Transverse colon (tissue), 4 donors: ENCODE measurements around the gene LIME1. TPM values are rescaled to one million over a fixed set of nuclear protein-coding genes. Genes with fewer than 3 reads are reported as not detected.

Experiments used
- DNase-seq: peaks from one replicate; pipeline ENCODE4 v3.0.0-alpha.2; 2019
- H3K27ac ChIP-seq, 4 donors: fragments of 200-600 bp; sonication (generic); 2 replicates each; pipeline ENCODE4 v1.5.1; 2016 to 2018; ENCODE audit warnings: inconsistent platforms in 4 of 4
- H3K27me3 ChIP-seq: fragments of 200-600 bp; sonication (generic); 2 replicates; pipeline ENCODE4 v1.5.1; 2017; ENCODE audit warnings: inconsistent platforms
- H3K36me3 ChIP-seq, 4 donors: fragments of 200-600 bp; sonication (generic); 2 replicates each; pipeline ENCODE4 v1.5.1; 2017 to 2019; ENCODE audit warnings: inconsistent platforms in 4 of 4
- H3K4me1 ChIP-seq, 4 donors: fragments of 200-600 bp; sonication (generic); 2 replicates each; pipeline ENCODE4 v1.5.1; 2017 to 2020; ENCODE audit warnings: inconsistent platforms in 4 of 4
- H3K4me3 ChIP-seq, 4 donors: fragments of 200-600 bp; sonication (generic); 1 replicate in 1 of 4; 2 replicates in 3 of 4; pipeline versions ENCODE4 v1.5.1 to v1.6.1; 2017 to 2019; ENCODE audit warnings: inconsistent platforms in 4 of 4
- H3K9me3 ChIP-seq, 2 donors: fragments of 200-600 bp; sonication (generic); 2 replicates each; pipeline ENCODE4 v1.5.1; 2017 to 2019; ENCODE audit warnings: inconsistent platforms in 2 of 2
- EP300 ChIP-seq: sonication (generic); formaldehyde crosslinking; IDR thresholded peaks from one replicate; pipeline ENCODE4 v1.6.1; 2017; ENCODE audit warnings: antibody characterized with exemption, low read depth
- POLR2A ChIP-seq: fragments of 450-650 bp; IDR thresholded peaks from one replicate; pipeline ENCODE4 v1.6.1; 2016; ENCODE audit warnings: antibody characterized with exemption, mild to moderate bottlenecking, moderate library complexity
- POLR2AphosphoS5 ChIP-seq, 3 donors: sonication (generic); formaldehyde crosslinking; IDR thresholded peaks; one replicate each; pipeline ENCODE4 v1.6.1; 2016; ENCODE audit warnings: antibody characterized with exemption in 3 of 3
- WGBS, 2 donors: methylation state at CpG; one replicate each; pipeline ENCODE4 v1.1.5; 2018; ENCODE audit warnings: low coverage in 1 of 2; 5-methylcytosine and 5-hydroxymethylcytosine counted together
- in situ Hi-C, 4 donors: fragments of 200-750 bp; cut with MboI; loops; one replicate each; pipeline versions ENCODE4 v1.15.0 to v1.15.1; 2017; ENCODE audit warnings: low sequenced_read_pairs in 3 of 4, low pct_ligation_motif_present in 1 of 4, low pct_unique_long_range_greater_than_20kb in 1 of 4
- intact Hi-C: fragments of 100-400 bp; cut with DNase I; formaldehyde crosslinking; loops from one replicate; pipeline ENCODE4 v1.15.1; 2023; ENCODE audit warnings: low total_unique reads
- total RNA-seq, 4 donors: library from RNA; depleted of rRNA; stranded (reverse); fragments of >200 nt; gene quantifications; one replicate each; pipeline ENCODE4 v1.1.0, GENCODE V29; 2016
- TF ChIP-seq, protein P1 (sequence below), 5 experiments: fragments of 200-600 bp in 3 of 5; fragments of 450-650 bp in 2 of 5; sonication (generic) in 3 of 5; IDR thresholded peaks; 1 replicate in 2 of 5; 2 replicates in 3 of 5; pipeline ENCODE4 v1.5.1; 2016 to 2017; ENCODE audit warnings: antibody characterized with exemption in 5 of 5, inconsistent platforms in 3 of 5, mild to moderate bottlenecking in 2 of 5, moderate library complexity in 1 of 5

The LIME1 gene
- total RNA-seq, 4 donors from 2014 or later: 24.4 to 91.1 (median 44.0) TPM

DNA sequence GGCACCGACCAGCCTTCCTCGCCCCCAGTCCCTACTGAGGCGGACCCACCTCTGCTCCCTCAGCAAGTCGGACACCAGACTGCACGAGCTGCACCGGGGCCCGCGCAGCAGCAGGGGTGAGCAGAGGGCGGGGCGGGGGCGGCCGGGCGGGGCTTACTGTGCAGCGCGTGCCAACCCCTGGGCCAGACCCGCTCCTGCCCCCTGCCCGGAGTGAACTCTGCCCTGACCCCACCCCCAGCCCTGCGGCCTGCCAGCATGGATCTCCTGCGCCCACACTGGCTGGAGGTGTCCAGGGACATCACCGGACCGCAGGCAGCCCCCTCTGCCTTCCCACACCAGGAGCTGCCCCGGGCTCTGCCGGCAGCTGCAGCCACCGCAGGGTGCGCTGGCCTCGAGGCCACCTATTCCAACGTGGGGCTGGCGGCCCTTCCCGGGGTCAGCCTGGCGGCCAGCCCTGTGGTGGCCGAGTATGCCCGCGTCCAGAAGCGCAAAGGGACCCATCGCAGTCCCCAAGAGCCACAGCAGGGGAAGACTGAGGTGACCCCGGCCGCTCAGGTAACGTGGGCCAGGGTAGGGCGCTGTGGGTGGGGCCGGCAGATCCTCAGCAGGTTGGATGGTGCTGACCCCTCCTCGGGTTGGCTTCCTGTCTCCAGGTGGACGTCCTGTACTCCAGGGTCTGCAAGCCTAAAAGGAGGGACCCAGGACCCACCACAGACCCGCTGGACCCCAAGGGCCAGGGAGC, 1.7 kb downstream of the LIME1 start:
- peak; percentile 52 for DNase-seq
- in situ Hi-C loops: no loop called here
- TF ChIP-seq EP300: no peak
- TF ChIP-seq POLR2A: no peak
- TF ChIP-seq, protein P1, sequence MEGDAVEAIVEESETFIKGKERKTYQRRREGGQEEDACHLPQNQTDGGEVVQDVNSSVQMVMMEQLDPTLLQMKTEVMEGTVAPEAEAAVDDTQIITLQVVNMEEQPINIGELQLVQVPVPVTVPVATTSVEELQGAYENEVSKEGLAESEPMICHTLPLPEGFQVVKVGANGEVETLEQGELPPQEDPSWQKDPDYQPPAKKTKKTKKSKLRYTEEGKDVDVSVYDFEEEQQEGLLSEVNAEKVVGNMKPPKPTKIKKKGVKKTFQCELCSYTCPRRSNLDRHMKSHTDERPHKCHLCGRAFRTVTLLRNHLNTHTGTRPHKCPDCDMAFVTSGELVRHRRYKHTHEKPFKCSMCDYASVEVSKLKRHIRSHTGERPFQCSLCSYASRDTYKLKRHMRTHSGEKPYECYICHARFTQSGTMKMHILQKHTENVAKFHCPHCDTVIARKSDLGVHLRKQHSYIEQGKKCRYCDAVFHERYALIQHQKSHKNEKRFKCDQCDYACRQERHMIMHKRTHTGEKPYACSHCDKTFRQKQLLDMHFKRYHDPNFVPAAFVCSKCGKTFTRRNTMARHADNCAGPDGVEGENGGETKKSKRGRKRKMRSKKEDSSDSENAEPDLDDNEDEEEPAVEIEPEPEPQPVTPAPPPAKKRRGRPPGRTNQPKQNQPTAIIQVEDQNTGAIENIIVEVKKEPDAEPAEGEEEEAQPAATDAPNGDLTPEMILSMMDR (IDR thresholded peaks at IDR 0.05): no peak
- TF ChIP-seq POLR2AphosphoS5 (IDR thresholded peaks at IDR 0.05): no peak
- H3K27ac ChIP-seq: peak overlapping the region; percentile 77 to 93 (median 87)
- WGBS, 2 donors: 15% methylated on average over 28 of the region's 43 CpGs; no CpG with 5 or more reads in 1 of the 2 donors
- H3K4me3 ChIP-seq: peak overlapping the region; percentile 9 to 52 (median 26)
- intact Hi-C loops: no loop called here
- H3K36me3 ChIP-seq: no peaks in the 10 kb centered on the region
- no peaks in the 10 kb centered on the region for H3K27me3 ChIP-seq
- H3K9me3 ChIP-seq: no peaks in the 10 kb centered on the region
- peaks cover 39 to 56% (median 48%) of the 10 kb centered on the region in 4 donors for H3K4me1 ChIP-seq

DNA sequence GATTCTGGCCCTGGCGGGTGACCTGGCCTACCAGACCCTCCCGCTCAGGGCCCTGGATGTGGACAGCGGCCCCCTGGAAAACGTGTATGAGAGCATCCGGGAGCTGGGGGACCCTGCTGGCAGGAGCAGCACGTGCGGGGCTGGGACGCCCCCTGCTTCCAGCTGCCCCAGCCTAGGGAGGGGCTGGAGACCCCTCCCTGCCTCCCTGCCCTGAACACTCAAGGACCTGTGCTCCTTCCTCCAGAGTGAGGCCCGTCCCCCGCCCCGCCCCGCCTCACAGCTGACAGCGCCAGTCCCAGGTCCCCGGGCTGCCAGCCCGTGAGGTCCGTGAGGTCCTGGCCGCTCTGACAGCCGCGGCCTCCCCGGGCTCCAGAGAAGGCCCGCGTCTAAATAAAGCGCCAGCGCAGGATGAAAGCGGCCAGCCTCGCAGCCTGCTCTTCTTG, 2.2 kb downstream of the LIME1 start:
- no peaks in the 10 kb centered on the region for H3K9me3 ChIP-seq
- intact Hi-C loops (no loop called here), in situ Hi-C loops (no loop called here)
- peaks cover 39 to 56% (median 48%) of the 10 kb centered on the region in 4 donors for H3K4me1 ChIP-seq
- TF ChIP-seq POLR2A: peak; percentile 7
- TF ChIP-seq, protein P1 (IDR thresholded peaks at IDR 0.05): no peak
- 30% methylated on average over 25 of the region's 26 CpGs; no CpG with 5 or more reads in 1 of the 2 donors for WGBS, 2 donors
- peak overlapping the region; percentile 30 to 52 (median 43) for H3K4me3 ChIP-seq
- peak; percentile 80 for DNase-seq
- no peaks in the 10 kb centered on the region for H3K36me3 ChIP-seq
- H3K27ac ChIP-seq: peak overlapping the region; percentile 77 to 93 (median 87)
- H3K27me3 ChIP-seq: no peaks in the 10 kb centered on the region

DNA sequence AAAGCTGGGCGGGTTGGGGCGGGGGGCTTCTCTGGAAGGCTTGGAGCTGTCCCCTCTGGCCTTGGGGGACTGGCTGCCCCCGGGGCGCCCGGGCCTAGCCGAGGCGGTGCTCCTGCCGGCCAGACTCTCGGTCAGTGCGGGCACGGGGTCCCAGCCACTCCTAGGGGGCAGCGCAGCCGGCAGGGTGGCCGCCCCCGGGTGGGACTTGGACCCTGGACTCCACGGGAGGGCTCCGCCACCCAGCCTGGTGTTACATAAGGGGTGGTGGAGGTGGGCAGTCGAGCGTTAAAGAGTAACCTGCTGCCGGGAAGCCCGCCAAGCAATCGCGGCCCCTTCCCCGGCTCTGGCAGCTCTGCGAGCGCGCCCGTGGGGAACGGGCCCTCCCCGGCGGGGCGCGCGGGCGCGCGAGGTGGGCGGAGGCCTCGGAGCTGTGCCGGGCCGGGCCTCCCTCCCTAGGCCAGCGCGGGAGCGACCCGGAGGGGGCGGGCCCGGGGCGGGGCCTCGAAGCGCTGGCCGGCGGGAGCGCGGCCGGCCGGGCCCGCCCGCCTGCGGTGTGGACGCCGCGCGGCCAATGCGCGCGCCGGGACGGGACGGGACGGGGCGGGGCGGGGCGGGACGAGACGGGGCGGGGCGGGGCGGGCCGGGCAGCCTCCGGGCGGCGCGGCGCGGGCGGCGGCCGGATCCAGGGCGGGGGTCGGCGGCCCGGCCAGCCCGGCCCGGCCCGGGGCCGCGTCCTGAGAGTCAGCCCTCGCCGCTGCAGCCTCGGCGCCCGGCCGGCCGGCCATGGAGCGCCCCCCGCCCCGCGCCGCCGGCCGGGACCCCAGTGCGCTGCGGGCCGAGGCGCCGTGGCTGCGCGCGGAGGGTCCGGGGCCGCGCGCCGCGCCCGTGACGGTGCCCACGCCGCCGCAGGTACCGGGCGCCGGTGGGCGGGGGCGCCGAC, 2.9 kb downstream of the LIME1 start, which contains the start of gene SLC2A4RG:
Gene SLC2A4RG (plus strand): TSS at position 647 of the 940 bp plus-strand sequence. CDS start 137 bp downstream, at position 784.
- Histone ChIP-seq H3K9me3 (no peaks in the 10 kb centered on the region), H3K36me3 (no peaks in the 10 kb centered on the region), H3K4me3 (peak within 1 kb of the TSS; percentile 37 to 72 (median 53)), H3K27ac (peak within 1 kb of the TSS; percentile 89 to 98 (median 92)), H3K4me1 (peaks cover 39 to 56% (median 48%) of the 10 kb centered on the region in 4 donors), H3K27me3 (no peaks in the 10 kb centered on the region)
- 2% methylated on average over 20 of the region's 136 CpGs; no CpG with 5 or more reads in 1 of the 2 donors for WGBS, 2 donors
- in situ Hi-C loops (no loop called here), intact Hi-C loops (no loop called here)
- peak; percentile 87 for DNase-seq
- TF ChIP-seq POLR2AphosphoS5 (IDR thresholded peaks at IDR 0.05) (no peak), POLR2A (peak; percentile 3)

DNA sequence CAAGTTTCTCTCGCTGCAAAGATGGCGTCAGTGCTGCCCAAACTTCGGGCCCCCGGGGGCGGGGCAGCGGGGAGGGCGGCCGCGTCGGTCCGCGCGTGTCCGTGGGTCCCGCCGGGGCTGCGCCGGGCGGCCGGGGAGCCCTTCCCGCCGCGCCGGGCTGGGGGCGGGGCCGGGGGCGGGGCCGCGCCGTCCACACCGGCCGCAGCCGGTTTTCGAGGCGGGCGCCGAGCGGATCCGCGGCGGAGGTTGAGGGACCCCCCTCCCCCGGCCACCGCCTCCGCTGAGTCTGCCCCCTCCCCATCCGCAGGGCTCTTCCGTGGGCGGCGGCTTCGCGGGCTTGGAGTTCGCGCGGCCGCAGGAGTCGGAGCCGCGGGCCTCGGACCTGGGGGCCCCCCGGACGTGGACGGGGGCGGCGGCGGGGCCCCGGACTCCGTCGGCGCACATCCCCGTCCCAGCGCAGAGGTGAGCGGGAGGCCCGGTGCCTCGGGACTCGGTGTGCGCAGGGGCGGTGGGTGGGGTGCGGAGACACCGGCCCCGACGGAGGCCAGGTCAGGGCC, 3.7 kb downstream of the LIME1 start:
- H3K27me3 ChIP-seq: no peaks in the 10 kb centered on the region
- peak; percentile 52 for DNase-seq
- H3K9me3 ChIP-seq: no peaks in the 10 kb centered on the region
- in situ Hi-C loops (no loop called here), intact Hi-C loops (no loop called here)
- TF ChIP-seq POLR2A: no peak
- no peak for TF ChIP-seq EP300
- TF ChIP-seq POLR2AphosphoS5 (IDR thresholded peaks at IDR 0.05): no peak
- TF ChIP-seq, protein P1 (IDR thresholded peaks at IDR 0.05): no peak
- H3K36me3 ChIP-seq: no peaks in the 10 kb centered on the region
- H3K27ac ChIP-seq: peak overlapping the region; percentile 89 to 98 (median 91)
- peak overlapping the region; percentile 9 to 72 (median 53) for H3K4me3 ChIP-seq
- WGBS, 2 donors: 1% methylated on average over 54 of the region's 80 CpGs; no CpG with 5 or more reads in 1 of the 2 donors
- peaks cover 39 to 56% (median 48%) of the 10 kb centered on the region in 4 donors for H3K4me1 ChIP-seq
